ENCODE data around the gene ACO2. TPM values are rescaled to one million over a fixed set of nuclear protein-coding genes. Genes with fewer than 3 reads are reported as not detected.
A peak's percentile ranks its signal among the peaks of the same experiment; 100 is the strongest.

ACO2 gene
- 10 to 100 TPM; 96.5 to 97.7 TPM for total RNA-seq

- intact Hi-C loops (cut with micrococcal nuclease) = loop anchor here (1.0 kb wide), 1 partner anchor 21 kb away; no protein-coding TSS in a partner anchor
- H3K36me3 Mint-ChIP-seq (ENCODE audit: low read depth) = peaks cover 45% of the 10 kb centered on the region
- ChIA-PET POLR2A (interaction anchor here (0.7 to 13.9 kb wide), 26 partner anchors 9 to 1146 kb away, joined by 3 to 238 read pairs (median 4); partner anchors contain the start of genes CCDC134, DESI1, PMM1 and POLDIP3), CTCF (interaction anchor here (0.8 to 4.4 kb wide), 8 partner anchors 11 to 167 kb away, joined by 3 to 22 read pairs (median 4); partner anchors contain the start of gene ZC3H7B)
- peaks cover 56% of the 10 kb centered on the region for H3K4me1 Mint-ChIP-seq (ENCODE audit: low read depth)
- TF ChIP-seq CTCF (IDR thresholded peaks at IDR 0.05) = no peak
- ATAC-seq (peak; percentile 95), DNase-seq (peak; percentile 98)
- peak within 1 kb of the TSS; percentile 98 for H3K27ac Mint-ChIP-seq
- no peaks in the 10 kb centered on the region for H3K9me3 Mint-ChIP-seq
- H3K27me3 Mint-ChIP-seq = no peaks in the 10 kb centered on the region
- H3K4me3 Mint-ChIP-seq = peak within 1 kb of the TSS; percentile 87
These were observed at the start of gene ACO2, which contains the start of gene PHF5A for GRCh38 chr22:41468381-41469217. Gene ACO2 (plus strand): TSS chr22:41469117. CDS start chr22:41469147, 30 bp downstream. Gene PHF5A (minus strand): TSS chr22:41468692. CDS start chr22:41468653, 39 bp downstream.

- H3K9me3 Mint-ChIP-seq = no peaks in the 10 kb centered on the region
- POLR2A ChIA-PET = interaction anchor here (1.1 to 1.3 kb wide), 3 partner anchors 11 to 116 kb away, joined by 3 to 5 read pairs (median 3); partner anchors contain the start of gene PHF5A
- peak; percentile 86 for ATAC-seq
- no peaks in the 10 kb centered on the region for H3K27me3 Mint-ChIP-seq
- intact Hi-C loops (cut with micrococcal nuclease) = no loop called here
- H3K27ac Mint-ChIP-seq = peak overlapping the region; percentile 69
- peaks cover 20% of the 10 kb centered on the region for H3K36me3 Mint-ChIP-seq (ENCODE audit: low read depth)
- DNase-seq = peak; percentile 77
- H3K4me3 Mint-ChIP-seq = no peak overlapping the region
- CTCF ChIA-PET = interaction anchor here (2.1 kb wide), 1 partner anchor 22 kb away, joined by 7 read pairs; no protein-coding TSS in a partner anchor
- peaks cover 13% of the 10 kb centered on the region for H3K4me1 Mint-ChIP-seq (ENCODE audit: low read depth)
- TF ChIP-seq CTCF (IDR thresholded peaks at IDR 0.05) = no peak
These were observed 43.1 kb upstream of the ACO2 start for GRCh38 chr22:41425660-41426365.

GRCh38 chr22:41429232-41429950 lies 39.5 kb upstream of the ACO2 start:
- Mint-ChIP-seq H3K9me3 (no peaks in the 10 kb centered on the region), H3K36me3 (ENCODE audit: low read depth) (peaks cover 22% of the 10 kb centered on the region), H3K4me3 (no peak overlapping the region), H3K4me1 (ENCODE audit: low read depth) (peaks cover 15% of the 10 kb centered on the region), H3K27me3 (no peaks in the 10 kb centered on the region), H3K27ac (no peak overlapping the region)
- ChIA-PET CTCF (interaction anchor here (1.9 kb wide), 1 partner anchor 26 kb away, joined by 7 read pairs; no protein-coding TSS in a partner anchor), POLR2A (interaction anchor here (0.6 kb wide), 1 partner anchor 72 kb away, joined by 4 read pairs; no protein-coding TSS in a partner anchor)
- intact Hi-C loops (cut with micrococcal nuclease) = no loop called here
- no peak for TF ChIP-seq CTCF (IDR thresholded peaks at IDR 0.05)
- DNase-seq = no peak
- no peak for ATAC-seq

- Mint-ChIP-seq H3K9me3 (no peaks in the 10 kb centered on the region), H3K27ac (no peak overlapping the region), H3K4me1 (ENCODE audit: low read depth) (peaks cover 15% of the 10 kb centered on the region), H3K4me3 (no peak overlapping the region), H3K36me3 (ENCODE audit: low read depth) (peaks cover 22% of the 10 kb centered on the region), H3K27me3 (no peaks in the 10 kb centered on the region)
- no peak for DNase-seq
- intact Hi-C loops (cut with micrococcal nuclease) = no loop called here
- ChIA-PET CTCF (interaction anchor here (1.9 kb wide), 1 partner anchor 26 kb away, joined by 7 read pairs; no protein-coding TSS in a partner anchor), POLR2A (interaction anchor here (0.6 kb wide), 1 partner anchor 72 kb away, joined by 4 read pairs; no protein-coding TSS in a partner anchor)
- no peak for TF ChIP-seq CTCF (IDR thresholded peaks at IDR 0.05)
- no peak for ATAC-seq
These were observed 39.0 kb upstream of the ACO2 start for GRCh38 chr22:41429951-41430332.
